GM23338 (cell line): ENCODE results near the gene PRSS23. TPM values are rescaled to one million over a fixed set of nuclear protein-coding genes. Genes with fewer than 3 reads are reported as not detected.
A peak's percentile ranks its signal among the peaks of the same experiment; 100 is the strongest.

Experiments used
- ATAC-seq: fragments of 200-7000 bp; cut with Tn5 transposase; 3 replicates; pipeline ENCODE4 v1.9.1; 2020
- DNase-seq: peaks from one replicate; pipeline ENCODE4 v3.0.0-alpha.2; 2015; ENCODE audit warnings: low spot score
- H2AFZ ChIP-seq: fragments of 200-600 bp; sonication (generic); 2 replicates; pipeline ENCODE4 v1.8.0; 2016; ENCODE audit warnings: antibody characterized with exemption, mild to moderate bottlenecking, moderate library complexity
- H3F3A ChIP-seq: fragments of 200-600 bp; sonication (generic); replicated peaks from 2 replicates; pipeline ENCODE4 v1.8.0; 2017; ENCODE audit warnings: antibody characterized with exemption, mixed run types, low read depth
- H3K27ac ChIP-seq: fragments of 200-600 bp; sonication (generic); 2 replicates; pipeline ENCODE4 v1.6.1; 2016; ENCODE audit warnings: low read depth
- H3K27me3 ChIP-seq: fragments of 200-600 bp; sonication (generic); 2 replicates; pipeline ENCODE4 v1.8.0; 2016; ENCODE audit warnings: mild to moderate bottlenecking, mixed run types, moderate library complexity; ENCODE audit not compliant: insufficient read depth
- H3K36me3 ChIP-seq: fragments of 200-600 bp; sonication (generic); 2 replicates; pipeline ENCODE4 v1.8.0; 2016; ENCODE audit warnings: mild to moderate bottlenecking; ENCODE audit not compliant: insufficient read depth
- H3K4me1 ChIP-seq: fragments of 200-600 bp; sonication (generic); 2 replicates; pipeline ENCODE4 v1.8.0; 2016; ENCODE audit warnings: mild to moderate bottlenecking, moderate library complexity; ENCODE audit not compliant: insufficient read depth
- H3K4me2 ChIP-seq: fragments of 200-600 bp; sonication (generic); 2 replicates; pipeline ENCODE4 v1.7.1; 2017; ENCODE audit warnings: mixed run types
- H3K4me3 ChIP-seq: fragments of 200-600 bp; sonication (generic); 2 replicates; pipeline ENCODE4 v1.6.1; 2016; ENCODE audit warnings: mixed run types
- H3K79me2 ChIP-seq: fragments of 200-600 bp; sonication (generic); replicated peaks from 2 replicates; pipeline ENCODE4 v1.8.0; 2017; ENCODE audit warnings: mild to moderate bottlenecking; ENCODE audit not compliant: insufficient read depth
- H3K9me2 ChIP-seq: fragments of 200-600 bp; sonication (generic); 2 replicates; pipeline ENCODE4 v1.8.0; 2017; ENCODE audit not compliant: insufficient read depth
- H4K20me1 ChIP-seq: fragments of 200-600 bp; sonication (generic); replicated peaks from 2 replicates; pipeline ENCODE4 v1.8.0; 2017; ENCODE audit warnings: mild to moderate bottlenecking; ENCODE audit not compliant: insufficient read depth
- H3K27ac Mint-ChIP-seq: 2 replicates; pipeline ENCODE4 v1.8.0; 2020; ENCODE audit warnings: inconsistent platforms, mild to moderate bottlenecking, moderate library complexity, mixed read lengths
- H3K27me3 Mint-ChIP-seq: 3 replicates; pipeline ENCODE4 v1.8.0; 2022; ENCODE audit warnings: low read depth, mild to moderate bottlenecking, moderate library complexity, mixed read lengths, inconsistent platforms; ENCODE audit not compliant: insufficient read depth, poor library complexity
- H3K36me3 Mint-ChIP-seq: 3 replicates; pipeline ENCODE4 v1.8.0; 2021; ENCODE audit warnings: low read depth, mild to moderate bottlenecking, inconsistent platforms, moderate library complexity, mixed read lengths
- H3K4me1 Mint-ChIP-seq: 3 replicates; pipeline ENCODE4 v1.8.0; 2020; ENCODE audit warnings: mild to moderate bottlenecking, inconsistent platforms, mixed read lengths
- H3K4me3 Mint-ChIP-seq: 3 replicates; pipeline ENCODE4 v1.8.0; 2021; ENCODE audit warnings: moderate library complexity, mild to moderate bottlenecking, inconsistent platforms, mixed read lengths
- H3K9me3 Mint-ChIP-seq: 3 replicates; pipeline ENCODE4 v1.8.0; 2020; ENCODE audit warnings: moderate library complexity, mild to moderate bottlenecking, inconsistent platforms, mixed read lengths
- JUNB ChIP-seq: IDR thresholded peaks from one replicate; pipeline ENCODE4 v1.6.1; 2016; ENCODE audit warnings: antibody characterized with exemption; ENCODE audit not compliant: unreplicated experiment
- POLR2AphosphoS5 ChIP-seq: IDR thresholded peaks from 2 replicates; pipeline ENCODE4 v1.6.1; 2016; ENCODE audit warnings: antibody characterized with exemption, low read depth
- ZNF462 ChIP-seq: fragments of 250-450 bp; sonication (Bioruptor Pico); IDR thresholded peaks from 2 replicates; pipeline ENCODE4 v1.5.0; 2020; ENCODE audit warnings: mild to moderate bottlenecking, moderate library complexity
- polyA plus RNA-seq: library from polyadenylated mRNA; unstranded; fragments of >200 nt; fragmentation: Nextera tagmentation; extraction: Ambion mirVana; gene quantifications from 2 replicates; pipeline ENCODE4 v1.2.1, GENCODE V29; 2016
- total RNA-seq: library from RNA; depleted of rRNA; stranded (reverse); fragments of >200 nt; shearing (Covaris generic); gene quantifications from 2 replicates; pipeline ENCODE4 v1.2.3, GENCODE V29; 2014
- TF ChIP-seq, protein P1 (sequence below), 2 experiments: fragments of 200-600 bp in 1 of 2; sonication (generic) in 1 of 2; conservative IDR thresholded peaks; 2 replicates each; pipeline versions ENCODE4 v1.5.1 to v1.6.1; 2016 to 2017; ENCODE audit warnings: antibody characterized with exemption in 2 of 2, low read depth in 2 of 2, mild to moderate bottlenecking in 2 of 2, moderate library complexity in 1 of 2

PRSS23 gene
- total and polyA plus RNA-seq, 2 experiments from 2014 or later, result 3.9 to 4.7 TPM

- Mint-ChIP-seq H3K4me1 (no peaks in the 10 kb centered on the region; the same call in 2 of the 3 replicates), H3K36me3 (no peaks in the 10 kb centered on the region), H3K4me3 (no peak overlapping the region), H3K27me3 (peaks cover 4% of the 10 kb centered on the region), H3K27ac (no peak overlapping the region), H3K9me3 (no peaks in the 10 kb centered on the region)
- DNase-seq (peak; percentile 64), ATAC-seq (peak; percentile 95)
- Histone ChIP-seq H2AFZ (no peak overlapping the region), H3K27ac (no peak overlapping the region), H3K4me3 (no peak overlapping the region), H3K4me1 (no peaks in the 10 kb centered on the region), H3K79me2 (no peaks in the 10 kb centered on the region), H3K4me2 (no peak overlapping the region), H3K9me2 (0 out of 2 replicates have a peak, but pooled peaks cover 3% of the 10 kb centered on the region), H3F3A (no peaks in the 10 kb centered on the region), H3K27me3 (no peaks in the 10 kb centered on the region), H4K20me1 (no peaks in the 10 kb centered on the region), H3K36me3 (no peaks in the 10 kb centered on the region)
- TF ChIP-seq ZNF462 (CRISPR knock-in tag), result no peak
- TF ChIP-seq, protein P1, sequence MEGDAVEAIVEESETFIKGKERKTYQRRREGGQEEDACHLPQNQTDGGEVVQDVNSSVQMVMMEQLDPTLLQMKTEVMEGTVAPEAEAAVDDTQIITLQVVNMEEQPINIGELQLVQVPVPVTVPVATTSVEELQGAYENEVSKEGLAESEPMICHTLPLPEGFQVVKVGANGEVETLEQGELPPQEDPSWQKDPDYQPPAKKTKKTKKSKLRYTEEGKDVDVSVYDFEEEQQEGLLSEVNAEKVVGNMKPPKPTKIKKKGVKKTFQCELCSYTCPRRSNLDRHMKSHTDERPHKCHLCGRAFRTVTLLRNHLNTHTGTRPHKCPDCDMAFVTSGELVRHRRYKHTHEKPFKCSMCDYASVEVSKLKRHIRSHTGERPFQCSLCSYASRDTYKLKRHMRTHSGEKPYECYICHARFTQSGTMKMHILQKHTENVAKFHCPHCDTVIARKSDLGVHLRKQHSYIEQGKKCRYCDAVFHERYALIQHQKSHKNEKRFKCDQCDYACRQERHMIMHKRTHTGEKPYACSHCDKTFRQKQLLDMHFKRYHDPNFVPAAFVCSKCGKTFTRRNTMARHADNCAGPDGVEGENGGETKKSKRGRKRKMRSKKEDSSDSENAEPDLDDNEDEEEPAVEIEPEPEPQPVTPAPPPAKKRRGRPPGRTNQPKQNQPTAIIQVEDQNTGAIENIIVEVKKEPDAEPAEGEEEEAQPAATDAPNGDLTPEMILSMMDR (conservative IDR thresholded peaks at IDR 0.05; ENCODE audit: low read depth in 2 of 2), result peak; percentile 51 to 72
Measured at GRCh38 chr11:86781546-86781945, 18.8 kb upstream of the PRSS23 start.

- no peaks in the 10 kb centered on the region; the same call in 2 of the 3 replicates for H3K4me1 Mint-ChIP-seq
- ATAC-seq, result no peak
- no peak for DNase-seq
- H3K4me3 Mint-ChIP-seq, result no peak overlapping the region
- Histone ChIP-seq H2AFZ (0 out of 2 replicates have a peak overlapping the region, but pooled peaks have one; percentile 18), H3K36me3 (no peaks in the 10 kb centered on the region), H3K4me3 (no peak overlapping the region), H3K9me2 (0 out of 2 replicates have a peak, but pooled peaks cover 3% of the 10 kb centered on the region), H3K79me2 (no peaks in the 10 kb centered on the region), H3K27me3 (no peaks in the 10 kb centered on the region), H3K4me1 (no peaks in the 10 kb centered on the region), H3K27ac (no peak overlapping the region), H4K20me1 (no peaks in the 10 kb centered on the region), H3K4me2 (no peak overlapping the region), H3F3A (no peaks in the 10 kb centered on the region)
- H3K9me3 Mint-ChIP-seq, result no peaks in the 10 kb centered on the region
- H3K36me3 Mint-ChIP-seq, result no peaks in the 10 kb centered on the region
- H3K27ac Mint-ChIP-seq, result no peak overlapping the region
- peaks cover 4% of the 10 kb centered on the region for H3K27me3 Mint-ChIP-seq
- TF ChIP-seq ZNF462 (CRISPR knock-in tag) (no peak), POLR2AphosphoS5 (no peak), JUNB (no peak)
Measured at GRCh38 chr11:86782742-86783141, 17.6 kb upstream of the PRSS23 start.
